ENCODE measurements around the gene KAT2B.

Gene KAT2B

DNA sequence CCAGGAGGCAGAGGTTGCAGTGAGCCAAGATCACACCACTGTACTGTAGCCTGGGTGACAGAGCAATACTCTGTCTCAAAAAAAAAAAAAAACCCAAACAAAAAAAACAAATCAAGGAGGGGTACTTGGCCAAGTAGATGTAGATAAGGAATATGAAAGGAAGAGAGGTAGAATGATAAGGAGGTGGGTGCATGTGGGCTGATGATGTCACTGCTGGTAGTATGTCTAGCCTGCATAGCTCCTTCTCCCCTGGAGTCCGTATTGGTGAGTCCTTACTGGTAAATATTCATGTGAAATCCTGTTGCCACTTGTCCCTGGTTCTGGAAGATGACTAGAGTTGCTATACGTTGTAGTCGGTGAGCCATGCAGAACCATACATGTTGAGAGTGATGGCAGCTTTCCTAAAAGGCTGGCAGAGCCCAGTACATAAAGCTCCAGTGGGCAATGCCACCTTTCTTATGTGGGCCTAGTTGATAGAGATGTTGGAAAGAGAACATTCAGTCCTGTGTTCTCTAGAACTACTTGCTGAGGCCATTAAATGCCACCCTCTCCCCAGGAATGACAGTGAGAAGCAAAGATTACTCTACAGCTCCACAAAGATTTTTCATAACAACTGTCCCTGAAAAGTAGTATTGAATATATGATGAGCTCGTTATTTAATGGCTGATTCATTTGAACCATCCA is 11.0 kb downstream of the KAT2B start:
- H3K4me1 ChIP-seq (ENCODE audit: control insufficient read depth in 2 of 2, insufficient read depth in 2 of 2, low read length in 2 of 2): peaks cover 8 to 19% of the 10 kb centered on the region in 2 donors
- H3K9me3 ChIP-seq (ENCODE audit: control insufficient read depth in 2 of 2, low read length in 2 of 2): no peaks in the 10 kb centered on the region
- no peak overlapping the region for H3K27ac ChIP-seq (ENCODE audit: low read depth in 2 of 2, low read length in 2 of 2)
- no peaks in the 10 kb centered on the region for H3K27me3 ChIP-seq (ENCODE audit: control insufficient read depth in 2 of 2, insufficient read depth in 2 of 2, low read length in 2 of 2)
- H3K36me3 ChIP-seq (ENCODE audit: control insufficient read depth in 2 of 2, insufficient read depth in 2 of 2, low read length in 2 of 2): no peaks in the 10 kb centered on the region
- no peak overlapping the region for H3K4me3 ChIP-seq (ENCODE audit: low read length in 2 of 2)
- no peak overlapping the region for H3K9ac ChIP-seq (ENCODE audit: low read depth in 1 of 2, low read length in 2 of 2)

- Histone ChIP-seq H3K27me3 (ENCODE audit: control insufficient read depth in 2 of 2, insufficient read depth in 2 of 2, low read length in 2 of 2) (no peaks in the 10 kb centered on the region), H3K27ac (ENCODE audit: low read depth in 2 of 2, low read length in 2 of 2) (no peak overlapping the region), H3K4me1 (ENCODE audit: control insufficient read depth in 2 of 2, insufficient read depth in 2 of 2, low read length in 2 of 2) (peaks cover 7 to 21% of the 10 kb centered on the region in 2 donors), H3K9ac (ENCODE audit: low read depth in 1 of 2, low read length in 2 of 2) (no peak overlapping the region), H3K9me3 (ENCODE audit: control insufficient read depth in 2 of 2, low read length in 2 of 2) (no peaks in the 10 kb centered on the region), H3K4me3 (ENCODE audit: low read length in 2 of 2) (no peak overlapping the region), H3K36me3 (ENCODE audit: control insufficient read depth in 2 of 2, insufficient read depth in 2 of 2, low read length in 2 of 2) (no peaks in the 10 kb centered on the region)
Observed at GRCh38 chr3:20052851-20053250, 12.6 kb downstream of the KAT2B start.

- H3K36me3 ChIP-seq (ENCODE audit: control insufficient read depth in 2 of 2, insufficient read depth in 2 of 2, low read length in 2 of 2): no peaks in the 10 kb centered on the region
- H3K9me3 ChIP-seq (ENCODE audit: control insufficient read depth in 2 of 2, low read length in 2 of 2): no peaks in the 10 kb centered on the region
- no peaks in the 10 kb centered on the region for H3K27me3 ChIP-seq (ENCODE audit: control insufficient read depth in 2 of 2, insufficient read depth in 2 of 2, low read length in 2 of 2)
- no peak overlapping the region for H3K4me3 ChIP-seq (ENCODE audit: low read length in 2 of 2)
- H3K9ac ChIP-seq (ENCODE audit: low read depth in 1 of 2, low read length in 2 of 2): no peak overlapping the region
- peak overlapping the region in 1 of 2 donors; percentile 3 for H3K27ac ChIP-seq (ENCODE audit: low read depth in 2 of 2, low read length in 2 of 2)
- peaks cover 4 to 20% of the 10 kb centered on the region in 2 donors for H3K4me1 ChIP-seq (ENCODE audit: control insufficient read depth in 2 of 2, insufficient read depth in 2 of 2, low read length in 2 of 2)
Observed at GRCh38 chr3:20054549-20054987, 14.3 kb downstream of the KAT2B start.

DNA sequence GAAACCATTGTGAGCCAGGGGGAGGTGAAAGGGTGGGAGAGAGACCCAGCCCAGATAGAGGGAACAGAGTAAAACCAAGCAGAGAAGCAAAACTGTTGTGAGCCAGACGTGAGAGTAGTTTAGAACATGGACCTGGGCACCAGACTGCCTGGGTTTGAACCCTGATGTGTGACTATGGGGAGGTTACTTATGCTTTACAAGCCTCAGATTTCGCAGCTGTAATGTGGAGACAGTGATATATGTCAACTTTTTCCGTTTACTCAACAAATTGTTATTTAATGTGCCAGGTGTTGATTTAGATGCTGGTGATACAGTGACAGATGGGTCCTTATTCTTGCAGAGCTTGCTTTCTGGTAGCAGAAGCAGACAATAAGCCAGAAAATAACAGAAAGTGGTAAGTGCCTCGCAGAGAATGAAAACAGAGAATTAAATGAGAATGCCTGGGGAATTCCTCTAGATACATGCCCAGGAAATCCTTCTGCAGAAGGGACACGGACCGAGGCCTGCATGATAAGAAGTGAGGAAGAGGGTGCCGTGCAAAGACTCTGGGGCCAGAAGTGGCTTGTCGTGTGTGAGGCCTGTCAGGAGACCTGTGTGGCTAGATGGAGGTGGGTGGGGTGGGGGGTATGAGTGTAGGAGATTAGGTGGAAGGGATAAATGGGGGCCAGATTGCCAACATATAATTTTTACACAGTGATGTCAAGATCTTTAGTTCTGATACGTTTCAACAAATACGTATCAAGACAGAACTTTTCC is 15.0 kb downstream of the KAT2B start:
- Histone ChIP-seq H3K4me3 (ENCODE audit: low read length in 2 of 2) (no peak overlapping the region), H3K4me1 (ENCODE audit: control insufficient read depth in 2 of 2, insufficient read depth in 2 of 2, low read length in 2 of 2) (peaks cover 4 to 20% of the 10 kb centered on the region in 2 donors), H3K9ac (ENCODE audit: low read depth in 1 of 2, low read length in 2 of 2) (no peak overlapping the region), H3K36me3 (ENCODE audit: control insufficient read depth in 2 of 2, insufficient read depth in 2 of 2, low read length in 2 of 2) (no peaks in the 10 kb centered on the region), H3K9me3 (ENCODE audit: control insufficient read depth in 2 of 2, low read length in 2 of 2) (no peaks in the 10 kb centered on the region), H3K27ac (ENCODE audit: low read depth in 2 of 2, low read length in 2 of 2) (peak overlapping the region in 1 of 2 donors; percentile 3), H3K27me3 (ENCODE audit: control insufficient read depth in 2 of 2, insufficient read depth in 2 of 2, low read length in 2 of 2) (no peaks in the 10 kb centered on the region)

- H3K4me1 ChIP-seq (ENCODE audit: control insufficient read depth in 2 of 2, insufficient read depth in 2 of 2, low read length in 2 of 2): peaks cover 4 to 20% of the 10 kb centered on the region in 2 donors
- H3K9ac ChIP-seq (ENCODE audit: low read depth in 1 of 2, low read length in 2 of 2): no peak overlapping the region
- H3K27ac ChIP-seq (ENCODE audit: low read depth in 2 of 2, low read length in 2 of 2): no peak overlapping the region
- H3K36me3 ChIP-seq (ENCODE audit: control insufficient read depth in 2 of 2, insufficient read depth in 2 of 2, low read length in 2 of 2): no peaks in the 10 kb centered on the region
- H3K9me3 ChIP-seq (ENCODE audit: control insufficient read depth in 2 of 2, low read length in 2 of 2): no peaks in the 10 kb centered on the region
- H3K27me3 ChIP-seq (ENCODE audit: control insufficient read depth in 2 of 2, insufficient read depth in 2 of 2, low read length in 2 of 2): no peaks in the 10 kb centered on the region
- no peak overlapping the region for H3K4me3 ChIP-seq (ENCODE audit: low read length in 2 of 2)
Observed at GRCh38 chr3:20055842-20056241, 15.6 kb downstream of the KAT2B start.

DNA sequence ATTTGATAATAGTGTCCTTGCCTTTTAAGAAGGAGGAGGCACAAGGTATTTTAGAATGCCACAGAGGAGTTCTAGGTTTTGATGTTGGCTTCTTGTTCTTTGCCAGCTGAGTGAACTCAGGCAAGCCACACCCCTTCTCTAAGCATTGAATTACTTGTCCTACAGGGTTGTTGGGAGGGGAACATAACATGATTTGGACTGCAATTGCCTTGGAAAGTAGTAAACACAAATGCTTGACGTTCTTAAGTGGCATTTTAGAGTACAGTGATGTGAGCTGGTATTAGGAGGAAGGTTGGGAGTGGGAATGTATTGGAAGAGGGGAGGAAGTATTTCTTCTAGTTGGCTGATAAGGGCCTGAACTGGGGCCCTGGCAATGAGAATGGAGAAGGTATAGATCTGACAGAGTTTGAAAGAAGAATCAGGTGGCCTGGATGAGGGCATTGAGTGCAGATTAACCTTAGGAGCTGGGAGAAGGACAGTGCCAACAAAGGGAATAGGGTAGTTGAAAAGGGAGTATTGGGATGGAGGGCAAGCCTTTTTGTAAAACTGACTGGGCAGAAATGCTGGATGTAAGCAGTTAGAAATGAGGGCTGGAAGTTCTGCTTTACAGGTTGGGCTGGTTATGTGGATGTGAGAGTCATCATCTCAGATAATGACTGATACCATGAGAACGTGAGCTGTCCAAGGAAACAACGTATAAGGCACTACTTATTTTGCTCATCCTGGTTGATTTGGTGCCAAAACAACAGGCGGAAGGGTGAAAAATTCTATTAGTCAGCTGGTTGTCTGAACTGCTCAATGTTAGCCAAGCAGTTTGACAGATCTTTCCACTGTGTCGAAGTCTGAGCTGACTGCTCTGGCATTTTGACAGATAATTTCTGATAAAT is 16.7 kb downstream of the KAT2B start:
- H3K27ac ChIP-seq (ENCODE audit: low read depth in 2 of 2, low read length in 2 of 2): peak overlapping the region in 1 of 2 donors; percentile 2
- no peaks in the 10 kb centered on the region for H3K36me3 ChIP-seq (ENCODE audit: control insufficient read depth in 2 of 2, insufficient read depth in 2 of 2, low read length in 2 of 2)
- peaks cover 4 to 20% of the 10 kb centered on the region in 2 donors for H3K4me1 ChIP-seq (ENCODE audit: control insufficient read depth in 2 of 2, insufficient read depth in 2 of 2, low read length in 2 of 2)
- no peaks in the 10 kb centered on the region for H3K27me3 ChIP-seq (ENCODE audit: control insufficient read depth in 2 of 2, insufficient read depth in 2 of 2, low read length in 2 of 2)
- no peak overlapping the region for H3K4me3 ChIP-seq (ENCODE audit: low read length in 2 of 2)
- H3K9ac ChIP-seq (ENCODE audit: low read depth in 1 of 2, low read length in 2 of 2): no peak overlapping the region
- H3K9me3 ChIP-seq (ENCODE audit: control insufficient read depth in 2 of 2, low read length in 2 of 2): no peaks in the 10 kb centered on the region

DNA sequence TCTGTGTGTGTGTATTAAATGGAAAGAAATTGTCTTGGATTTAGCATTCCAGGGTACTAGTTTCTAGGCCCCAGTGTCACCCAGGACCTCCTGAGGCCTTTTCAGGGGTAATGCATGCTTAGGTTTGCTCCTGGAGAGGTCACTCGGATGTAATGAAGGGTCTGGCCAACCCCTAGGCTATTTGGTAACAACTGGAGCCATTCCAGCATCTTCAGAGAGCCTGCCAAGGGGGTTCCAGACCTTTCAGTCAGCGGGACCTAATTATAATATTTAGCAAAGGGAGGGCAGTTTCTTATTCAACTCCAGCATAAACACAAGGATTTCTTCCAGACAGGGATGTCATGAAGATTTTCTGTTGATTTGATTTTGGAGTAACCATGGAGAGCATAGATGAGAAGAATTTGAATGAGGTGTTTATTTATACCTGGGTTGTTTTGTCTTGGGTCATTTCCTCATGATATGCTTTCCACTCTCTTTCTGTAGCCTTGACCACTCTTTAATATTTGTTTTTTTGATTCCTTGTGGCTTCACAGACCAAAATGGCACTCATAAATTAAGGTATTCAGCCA is 17.4 kb downstream of the KAT2B start:
- H3K4me3 ChIP-seq (ENCODE audit: low read length in 2 of 2): no peak overlapping the region
- H3K27me3 ChIP-seq (ENCODE audit: control insufficient read depth in 2 of 2, insufficient read depth in 2 of 2, low read length in 2 of 2): no peaks in the 10 kb centered on the region
- no peaks in the 10 kb centered on the region for H3K36me3 ChIP-seq (ENCODE audit: control insufficient read depth in 2 of 2, insufficient read depth in 2 of 2, low read length in 2 of 2)
- no peaks in the 10 kb centered on the region for H3K9me3 ChIP-seq (ENCODE audit: control insufficient read depth in 2 of 2, low read length in 2 of 2)
- H3K9ac ChIP-seq (ENCODE audit: low read depth in 1 of 2, low read length in 2 of 2): no peak overlapping the region
- peak overlapping the region in 1 of 2 donors; percentile 2 for H3K27ac ChIP-seq (ENCODE audit: low read depth in 2 of 2, low read length in 2 of 2)
- H3K4me1 ChIP-seq (ENCODE audit: control insufficient read depth in 2 of 2, insufficient read depth in 2 of 2, low read length in 2 of 2): peaks cover 4 to 20% of the 10 kb centered on the region in 2 donors

- no peak overlapping the region for H3K4me3 ChIP-seq (ENCODE audit: low read length in 2 of 2)
- H3K9me3 ChIP-seq (ENCODE audit: control insufficient read depth in 2 of 2, low read length in 2 of 2): no peaks in the 10 kb centered on the region
- H3K9ac ChIP-seq (ENCODE audit: low read depth in 1 of 2, low read length in 2 of 2): no peak overlapping the region
- H3K36me3 ChIP-seq (ENCODE audit: control insufficient read depth in 2 of 2, insufficient read depth in 2 of 2, low read length in 2 of 2): no peaks in the 10 kb centered on the region
- peaks cover 4 to 19% of the 10 kb centered on the region in 2 donors for H3K4me1 ChIP-seq (ENCODE audit: control insufficient read depth in 2 of 2, insufficient read depth in 2 of 2, low read length in 2 of 2)
- no peaks in the 10 kb centered on the region for H3K27me3 ChIP-seq (ENCODE audit: control insufficient read depth in 2 of 2, insufficient read depth in 2 of 2, low read length in 2 of 2)
- no peak overlapping the region for H3K27ac ChIP-seq (ENCODE audit: low read depth in 2 of 2, low read length in 2 of 2)
Observed at GRCh38 chr3:20059929-20060328, 19.7 kb downstream of the KAT2B start.

- H3K4me1 ChIP-seq (ENCODE audit: control insufficient read depth in 2 of 2, insufficient read depth in 2 of 2, low read length in 2 of 2): peaks cover 4 to 11% of the 10 kb centered on the region in 2 donors
- H3K36me3 ChIP-seq (ENCODE audit: control insufficient read depth in 2 of 2, insufficient read depth in 2 of 2, low read length in 2 of 2): no peaks in the 10 kb centered on the region
- H3K4me3 ChIP-seq (ENCODE audit: low read length in 2 of 2): no peak overlapping the region
- no peak overlapping the region for H3K9ac ChIP-seq (ENCODE audit: low read depth in 1 of 2, low read length in 2 of 2)
- H3K9me3 ChIP-seq (ENCODE audit: control insufficient read depth in 2 of 2, low read length in 2 of 2): no peaks in the 10 kb centered on the region
- H3K27ac ChIP-seq (ENCODE audit: low read depth in 2 of 2, low read length in 2 of 2): peak overlapping the region in 1 of 2 donors; percentile 41
- no peaks in the 10 kb centered on the region for H3K27me3 ChIP-seq (ENCODE audit: control insufficient read depth in 2 of 2, insufficient read depth in 2 of 2, low read length in 2 of 2)
Observed at GRCh38 chr3:20060974-20061685, 20.9 kb downstream of the KAT2B start.

Data from mucosa of rectum (tissue), 2 donors.